ENCODE results near the gene CCDC27.

GRCh38 chr1:3732434-3733093 is 19.7 kb upstream of the CCDC27 start:
- TF ChIP-seq POLR2A (IDR thresholded peaks at IDR 0.05; ENCODE audit: low read length) (no peak), GATA1 (IDR thresholded peaks at IDR 0.05; ENCODE audit: low read depth, low read length) (no peak)
